HG03135 (cell line): ENCODE data around the gene SGCD.
"Not testable (repeated sequence)": the region's sequence is repeated elsewhere in the genome, so short reads cannot be mapped to it uniquely, and the experiment has no call there.

Experiments used
- ATAC-seq: cut with Tn5 transposase; IDR thresholded peaks from one replicate; pipeline ENCODE4 v1.9.1; 2021; ENCODE audit warnings: mild to moderate bottlenecking, moderate library complexity; ENCODE audit not compliant: unreplicated experiment

SGCD gene

GRCh38 chr5:156617426-156617825 is 290.5 kb downstream of the SGCD start:
- no peak for ATAC-seq

- ATAC-seq = no peak
Observed at GRCh38 chr5:156618601-156619000, 291.6 kb downstream of the SGCD start.

GRCh38 chr5:156621719-156622118 is 294.8 kb downstream of the SGCD start:
- no peak for ATAC-seq

- ATAC-seq = no peak
Observed at GRCh38 chr5:156623381-156624040, 296.5 kb downstream of the SGCD start.

- ATAC-seq = no peak
Observed at GRCh38 chr5:156624686-156625085, 297.7 kb downstream of the SGCD start.

- ATAC-seq = no peak
Observed at GRCh38 chr5:156628421-156628820, 301.5 kb downstream of the SGCD start.

- no peak for ATAC-seq
Observed at GRCh38 chr5:156631005-156631404, 304.0 kb downstream of the SGCD start.

- ATAC-seq = no peak
Observed at GRCh38 chr5:156634301-156634700, 307.3 kb downstream of the SGCD start.

- no peak for ATAC-seq
Observed at GRCh38 chr5:156640691-156641241, 313.8 kb downstream of the SGCD start.

GRCh38 chr5:156641686-156642085 is 314.7 kb downstream of the SGCD start:
- ATAC-seq = no peak

- ATAC-seq = no peak
Observed at GRCh38 chr5:156647034-156647451, 320.1 kb downstream of the SGCD start.

- ATAC-seq = no peak
Observed at GRCh38 chr5:156654444-156654843, 327.5 kb downstream of the SGCD start.

GRCh38 chr5:156655732-156656131 is 328.8 kb downstream of the SGCD start:
- no peak for ATAC-seq

GRCh38 chr5:156664832-156665231 is 337.9 kb downstream of the SGCD start:
- not testable (repeated sequence) for ATAC-seq

- not testable (repeated sequence) for ATAC-seq
Observed at GRCh38 chr5:156666686-156667085, 339.7 kb downstream of the SGCD start.

- ATAC-seq = no peak
Observed at GRCh38 chr5:156667616-156668015, 340.7 kb downstream of the SGCD start.

GRCh38 chr5:156669416-156669815 is 342.5 kb downstream of the SGCD start:
- no peak for ATAC-seq

GRCh38 chr5:156670615-156671014 is 343.7 kb downstream of the SGCD start:
- ATAC-seq = no peak

GRCh38 chr5:156675395-156675794 is 348.4 kb downstream of the SGCD start:
- ATAC-seq = no peak

GRCh38 chr5:156677963-156678362 is 351.0 kb downstream of the SGCD start:
- ATAC-seq = no peak

GRCh38 chr5:156678484-156678883 is 351.5 kb downstream of the SGCD start:
- no peak for ATAC-seq

GRCh38 chr5:156680831-156681230 is 353.9 kb downstream of the SGCD start:
- no peak for ATAC-seq

- no peak for ATAC-seq
Observed at GRCh38 chr5:156681265-156681664, 354.3 kb downstream of the SGCD start.
